CD4-positive, alpha-beta T cell (primary cell): Measurements from ENCODE around the gene NOS1AP. TPM values are rescaled to one million over a fixed set of nuclear protein-coding genes. Genes with fewer than 3 reads are reported as not detected.

Experiments
- ATAC-seq: fragments of 200-7000 bp; cut with Tn5 transposase; one replicate; pipeline ENCODE4 v1.10.0; 2022; ENCODE audit warnings: mild to moderate bottlenecking; ENCODE audit not compliant: poor library complexity
- CTCF ChIA-PET: fragments of 350-600 bp; sonication (Branson Sonifier 250); formaldehyde crosslinking; loops from one replicate; lab custom pipeline; 2021; ENCODE audit warnings: antibody characterized with exemption, inconsistent platforms; lab: Charles Lee
- POLR2A ChIA-PET: fragments of 350-600 bp; sonication (Branson Sonifier 250); formaldehyde crosslinking; loops from one replicate; lab custom pipeline; 2021; ENCODE audit warnings: antibody characterized with exemption, inconsistent platforms; lab: Charles Lee
- DNase-seq, 14 experiments: peaks; one replicate each; pipeline ENCODE4 v3.0.0-alpha.2; 2013 to 2020; ENCODE audit warnings: mixed read lengths in 2 of 14
- H3K27ac ChIP-seq, 2 donors: one replicate each; pipeline versions ENCODE4 v1.5.1 to v1.7.0; 2013; ENCODE audit warnings: low read length in 2 of 2, low read depth in 1 of 2, mild to moderate bottlenecking in 1 of 2
- H3K27me3 ChIP-seq, 2 experiments: 1 replicate in 1 of 2; 2 replicates in 1 of 2; pipeline versions ENCODE4 v1.6.1 to v1.7.0; 2013; ENCODE audit warnings: low read length in 2 of 2, control low read depth in 1 of 2, mild to moderate bottlenecking in 1 of 2, moderate library complexity in 1 of 2; ENCODE audit not compliant: insufficient read depth in 2 of 2, control insufficient read depth in 1 of 2
- H3K36me3 ChIP-seq: one replicate; pipeline ENCODE4 v1.6.1; 2013; ENCODE audit warnings: low read length, control low read depth; ENCODE audit not compliant: insufficient read depth
- H3K4me1 ChIP-seq: one replicate; pipeline ENCODE4 v1.6.1; 2013; ENCODE audit warnings: low read length, control low read depth; ENCODE audit not compliant: insufficient read depth
- H3K4me3 ChIP-seq: one replicate; pipeline ENCODE4 v1.5.1; 2013; ENCODE audit warnings: mild to moderate bottlenecking, low read length, moderate library complexity
- H3K9me3 ChIP-seq, 2 experiments: 1 replicate in 1 of 2; 2 replicates in 1 of 2; pipeline versions ENCODE4 v1.6.1 to v1.7.0; 2013; ENCODE audit warnings: low read length in 2 of 2, mild to moderate bottlenecking in 2 of 2, control low read depth in 1 of 2, moderate library complexity in 1 of 2; ENCODE audit not compliant: control insufficient read depth in 1 of 2, insufficient read depth in 1 of 2
- H3K27ac Mint-ChIP-seq: one replicate; pipeline ENCODE4 v1.8.0; 2020; ENCODE audit warnings: mixed read lengths
- H3K27me3 Mint-ChIP-seq: one replicate; pipeline ENCODE4 v1.8.0; 2021; ENCODE audit warnings: mixed read lengths
- H3K36me3 Mint-ChIP-seq: one replicate; pipeline ENCODE4 v1.8.0; 2021; ENCODE audit warnings: low read depth, mixed read lengths
- H3K4me1 Mint-ChIP-seq: one replicate; pipeline ENCODE4 v1.8.0; 2021; ENCODE audit warnings: low read depth, mixed read lengths
- H3K4me3 Mint-ChIP-seq: one replicate; pipeline ENCODE4 v1.8.0; 2020; ENCODE audit warnings: mild to moderate bottlenecking, mixed read lengths
- H3K9me3 Mint-ChIP-seq: one replicate; pipeline ENCODE4 v1.8.0; 2020; ENCODE audit warnings: mixed read lengths
- CTCF ChIP-seq: fragments of 200-600 bp; IDR thresholded peaks from one replicate; pipeline ENCODE4 v1.8.0; 2022; ENCODE audit warnings: antibody characterized with exemption, mild to moderate bottlenecking
- intact Hi-C, 2 experiments: fragments of 100-400 bp; cut with DNase I in 1 of 2; cut with micrococcal nuclease in 1 of 2; formaldehyde crosslinking; loops; one replicate each; pipeline versions ENCODE4 v1.15.1 to v1.9.0; 2023 to 2025; cut with DNase I, micrococcal nuclease
- total RNA-seq, 174 experiments: library from RNA in 2 of 174; stranded (reverse) in 2 of 174; gene quantifications; one replicate each; pipeline ENCODE4 v1.2.3 and lab custom pipeline; 2021 to 2026

Gene NOS1AP
- total RNA-seq, 2 experiments from 2014 or later, result not detected

- DNase-seq, result no peak
- TF ChIP-seq CTCF, result no peak
- no peak overlapping the region for H3K27ac Mint-ChIP-seq
- peaks cover 34% of the 10 kb centered on the region for H3K27me3 Mint-ChIP-seq
- Histone ChIP-seq H3K4me1 (no peaks in the 10 kb centered on the region), H3K36me3 (no peaks in the 10 kb centered on the region), H3K27ac (no peak overlapping the region), H3K4me3 (no peak overlapping the region), H3K27me3 (no peaks in the 10 kb centered on the region), H3K9me3 (no peaks in the 10 kb centered on the region)
- no peaks in the 10 kb centered on the region for H3K4me1 Mint-ChIP-seq
- no peaks in the 10 kb centered on the region for H3K9me3 Mint-ChIP-seq
- H3K4me3 Mint-ChIP-seq, result no peak overlapping the region
- POLR2A ChIA-PET, result no interaction called here
- intact Hi-C loops, result no loop called here
- CTCF ChIA-PET, result no interaction called here
- no peaks in the 10 kb centered on the region for H3K36me3 Mint-ChIP-seq
- no peak for ATAC-seq
These were observed 179.5 kb downstream of the NOS1AP start for GRCh38 chr1:162248854-162249535.

GRCh38 chr1:162250004-162250730 lies 180.7 kb downstream of the NOS1AP start:
- POLR2A ChIA-PET, result no interaction called here
- CTCF ChIA-PET, result interaction anchor here (1.0 kb wide), 1 partner anchor 8 kb away, joined by 3 read pairs; no protein-coding TSS in a partner anchor
- H3K27ac ChIP-seq, result no peak overlapping the region
- TF ChIP-seq CTCF, result no peak
- H3K36me3 ChIP-seq, result no peaks in the 10 kb centered on the region
- H3K4me3 Mint-ChIP-seq, result no peak overlapping the region
- no peaks in the 10 kb centered on the region for H3K4me1 Mint-ChIP-seq
- H3K27ac Mint-ChIP-seq, result no peak overlapping the region
- intact Hi-C loops, result no loop called here
- no peak overlapping the region for H3K4me3 ChIP-seq
- H3K9me3 Mint-ChIP-seq, result no peaks in the 10 kb centered on the region
- H3K36me3 Mint-ChIP-seq, result no peaks in the 10 kb centered on the region
- no peaks in the 10 kb centered on the region for H3K4me1 ChIP-seq
- H3K27me3 Mint-ChIP-seq, result peaks cover 39% of the 10 kb centered on the region
- H3K9me3 ChIP-seq, result no peaks in the 10 kb centered on the region
- DNase-seq (no peak), ATAC-seq (no peak)
- no peaks in the 10 kb centered on the region for H3K27me3 ChIP-seq

GRCh38 chr1:162251102-162251501 lies 181.6 kb downstream of the NOS1AP start:
- H3K36me3 Mint-ChIP-seq, result no peaks in the 10 kb centered on the region
- ATAC-seq (no peak), DNase-seq (no peak)
- CTCF ChIA-PET, result interaction anchor here (1.0 kb wide), 1 partner anchor 9 kb away, joined by 3 read pairs; no protein-coding TSS in a partner anchor
- Histone ChIP-seq H3K9me3 (no peaks in the 10 kb centered on the region), H3K27me3 (no peaks in the 10 kb centered on the region), H3K36me3 (no peaks in the 10 kb centered on the region), H3K27ac (no peak overlapping the region), H3K4me1 (no peaks in the 10 kb centered on the region), H3K4me3 (no peak overlapping the region)
- no peak overlapping the region for H3K27ac Mint-ChIP-seq
- no peaks in the 10 kb centered on the region for H3K9me3 Mint-ChIP-seq
- intact Hi-C loops, result no loop called here
- POLR2A ChIA-PET, result no interaction called here
- no peak overlapping the region for H3K4me3 Mint-ChIP-seq
- H3K27me3 Mint-ChIP-seq, result peaks cover 35% of the 10 kb centered on the region
- H3K4me1 Mint-ChIP-seq, result no peaks in the 10 kb centered on the region
- no peak for TF ChIP-seq CTCF
